K562 (cell line): Measurements from ENCODE around the gene SRBD1.

ENCODE experiments used
- CHAMP1 ChIP-seq: fragments of 450-650 bp; IDR thresholded peaks from 2 replicates; pipeline ENCODE4 v1.6.1; 2016; ENCODE audit warnings: mild to moderate bottlenecking
- CREB1 ChIP-seq, 2 experiments: sonication (generic) in 1 of 2; formaldehyde crosslinking in 1 of 2; IDR thresholded peaks; 2 replicates each; pipeline versions ENCODE4 v1.6.1 to v1.8.0; 2012 to 2022; ENCODE audit warnings: inconsistent platforms in 1 of 2, mild to moderate bottlenecking in 1 of 2, missing genetic modification reagents in 1 of 2, moderate library complexity in 1 of 2
- CTCF ChIP-seq, 3 experiments: IDR thresholded peaks in 2 of 3; conservative IDR thresholded peaks in 1 of 3; 2 replicates each; pipeline ENCODE4 v1.5.1; 2011 to 2012; ENCODE audit warnings: low read length in 3 of 3, mild to moderate bottlenecking in 3 of 3, control low read depth in 2 of 3, improper control_type of control experiment in 1 of 3, inconsistent platforms in 1 of 3, low read depth in 1 of 3, mixed read lengths in 1 of 3, moderate library complexity in 1 of 3; ENCODE audit not compliant: insufficient read depth in 2 of 3
- FOXP4 ChIP-seq: sonication (generic); formaldehyde crosslinking; IDR thresholded peaks from 2 replicates; pipeline ENCODE4 v1.8.0; 2022; ENCODE audit warnings: mild to moderate bottlenecking, missing genetic modification reagents, borderline replicate concordance
- NONO ChIP-seq, 2 experiments: fragments of 200-400 bp in 1 of 2; fragments of 450-650 bp in 1 of 2; formaldehyde crosslinking in 1 of 2; IDR thresholded peaks; 2 replicates each; pipeline ENCODE4 v1.6.1; 2017; ENCODE audit warnings: low read depth in 2 of 2, mild to moderate bottlenecking in 2 of 2, moderate library complexity in 2 of 2, low read length in 1 of 2
- USF2 ChIP-seq: sonication (generic); formaldehyde crosslinking; IDR thresholded peaks from 2 replicates; pipeline ENCODE4 v1.5.0; 2020; ENCODE audit warnings: missing genetic modification reagents
- ZBTB17 ChIP-seq: fragments of 450-650 bp; formaldehyde crosslinking; IDR thresholded peaks from 2 replicates; pipeline ENCODE4 v1.4.0; 2020; ENCODE audit warnings: mild to moderate bottlenecking
- ZKSCAN1 ChIP-seq: fragments of 150-350 bp; IDR thresholded peaks from 2 replicates; pipeline ENCODE4 v1.6.1; 2016; ENCODE audit warnings: low read depth, low read length

- TF ChIP-seq CREB1 (IDR thresholded peaks at IDR 0.05): no peak
- no peak for TF ChIP-seq CREB1 (CRISPR knock-in tag; IDR thresholded peaks at IDR 0.05)
- no peak for TF ChIP-seq NONO (IDR thresholded peaks at IDR 0.05; ENCODE audit: low read depth in 2 of 2, low read length in 1 of 2)
- TF ChIP-seq USF2 (CRISPR knock-in tag): no peak
- TF ChIP-seq CTCF (IDR thresholded peaks at IDR 0.05 in 2 of 3, conservative IDR thresholded peaks at IDR 0.05 in 1 of 3; ENCODE audit: insufficient read depth in 2 of 3, low read depth in 1 of 3, low read length in 3 of 3): no peak
- TF ChIP-seq ZBTB17: no peak
- TF ChIP-seq FOXP4: no peak
- TF ChIP-seq ZKSCAN1: no peak
- no peak for TF ChIP-seq CHAMP1
These were observed 11.4 kb upstream of the SRBD1 start for GRCh38 chr2:45622336-45623075.
